CD4-positive, alpha-beta memory T cell (primary cell): Measurements from ENCODE around the gene CYRIA. TPM values are rescaled to one million over a fixed set of nuclear protein-coding genes. Genes with fewer than 3 reads are reported as not detected.

Experiments used
- CTCF ChIA-PET: fragments of 350-600 bp; sonication (Branson Sonifier 250); formaldehyde crosslinking; loops from one replicate; lab custom pipeline; 2021; ENCODE audit warnings: inconsistent platforms; ENCODE audit not compliant: partially characterized antibody; lab: Charles Lee
- POLR2A ChIA-PET: fragments of 350-600 bp; sonication (Branson Sonifier 250); formaldehyde crosslinking; loops from one replicate; lab custom pipeline; 2021; ENCODE audit not compliant: partially characterized antibody; lab: Charles Lee
- DNase-seq, 5 donors: peaks; one replicate each; pipeline versions ENCODE4 v3.0.0 to v3.0.0-alpha.2; 2020 to 2022; ENCODE audit warnings: mixed read lengths in 1 of 5
- H3K27ac ChIP-seq: one replicate; pipeline ENCODE4 v1.7.0; 2013; ENCODE audit warnings: low read depth, low read length
- H3K27me3 ChIP-seq: 2 replicates; pipeline ENCODE4 v1.7.0; 2013; ENCODE audit warnings: mild to moderate bottlenecking, low read length, moderate library complexity; ENCODE audit not compliant: insufficient read depth
- H3K36me3 ChIP-seq: 2 replicates; pipeline ENCODE4 v1.7.0; 2013; ENCODE audit warnings: mild to moderate bottlenecking, low read length, moderate library complexity; ENCODE audit not compliant: insufficient read depth
- H3K4me1 ChIP-seq: 2 replicates; pipeline ENCODE4 v1.7.0; 2013; ENCODE audit warnings: mild to moderate bottlenecking, low read length, moderate library complexity; ENCODE audit not compliant: insufficient read depth
- H3K4me3 ChIP-seq, 2 donors: one replicate each; pipeline ENCODE4 v1.7.0; 2013; ENCODE audit warnings: low read length in 2 of 2, mild to moderate bottlenecking in 1 of 2
- H3K9me3 ChIP-seq, 2 donors: one replicate each; pipeline ENCODE4 v1.7.0; 2013; ENCODE audit warnings: low read length in 2 of 2, control low read depth in 1 of 2; ENCODE audit not compliant: control insufficient read depth in 1 of 2
- H3K27ac Mint-ChIP-seq, 7 donors: one replicate each; pipeline ENCODE4 v1.8.0; 2020 to 2021; ENCODE audit warnings: mixed read lengths in 7 of 7, mild to moderate bottlenecking in 6 of 7, inconsistent platforms in 3 of 7, moderate library complexity in 3 of 7
- H3K27me3 Mint-ChIP-seq, 2 donors: one replicate each; pipeline ENCODE4 v1.8.0; 2020 to 2021; ENCODE audit warnings: mixed read lengths in 2 of 2
- H3K36me3 Mint-ChIP-seq, 2 donors: one replicate each; pipeline ENCODE4 v1.8.0; 2020 to 2021; ENCODE audit warnings: mixed read lengths in 2 of 2, inconsistent platforms in 1 of 2, mild to moderate bottlenecking in 1 of 2
- H3K4me1 Mint-ChIP-seq, 4 donors: one replicate each; pipeline ENCODE4 v1.8.0; 2020 to 2021; ENCODE audit warnings: mixed read lengths in 4 of 4, mild to moderate bottlenecking in 1 of 4
- H3K4me3 Mint-ChIP-seq, 8 donors: one replicate each; pipeline ENCODE4 v1.8.0; 2020 to 2021; ENCODE audit warnings: mixed read lengths in 8 of 8, mild to moderate bottlenecking in 7 of 8, moderate library complexity in 6 of 8, inconsistent platforms in 3 of 8
- H3K9me3 Mint-ChIP-seq, 8 donors: one replicate each; pipeline ENCODE4 v1.8.0; 2020 to 2021; ENCODE audit warnings: mixed read lengths in 8 of 8, mild to moderate bottlenecking in 5 of 8, inconsistent platforms in 3 of 8, moderate library complexity in 1 of 8
- intact Hi-C: fragments of 100-400 bp; cut with micrococcal nuclease; formaldehyde crosslinking; loops from one replicate; pipeline ENCODE4 v1.15.1; 2023
- polyA plus RNA-seq, 2 donors: library from polyadenylated mRNA; unstranded; fragments of 300-500 nt; fragmentation: Illumina TruSeq; gene quantifications; one replicate each; pipeline ENCODE4 v1.2.3, GENCODE V29; 2021
- total RNA-seq, 2 experiments: library from RNA; stranded (reverse); gene quantifications; one replicate each; pipeline ENCODE4 v1.2.3, GENCODE V29; 2021

The CYRIA gene
- total and polyA plus RNA-seq, 4 experiments from 2014 or later = 0.11 to 0.32 (median 0.18) TPM; not detected in 1

GRCh38 chr2:16637304-16637703, 28.3 kb downstream of the CYRIA start:
- Mint-ChIP-seq H3K9me3 (peaks cover 0 to 2% (median 0%) of the 10 kb centered on the region in 8 donors), H3K36me3 (no peaks in the 10 kb centered on the region), H3K4me3 (no peak overlapping the region), H3K27ac (no peak overlapping the region), H3K27me3 (peaks cover 4 to 11% of the 10 kb centered on the region in 2 donors), H3K4me1 (peaks cover 4 to 21% (median 18%) of the 10 kb centered on the region in 4 donors)
- ChIA-PET CTCF (interaction anchor here (1.2 to 2.0 kb wide), 2 partner anchors 14 to 28 kb away, joined by 4 to 5 read pairs; no protein-coding TSS in a partner anchor), POLR2A (no interaction called here)
- intact Hi-C loops = no loop called here
- Histone ChIP-seq H3K9me3 (no peaks in the 10 kb centered on the region), H3K27me3 (no peaks in the 10 kb centered on the region), H3K4me1 (peaks cover 8% of the 10 kb centered on the region), H3K36me3 (no peaks in the 10 kb centered on the region), H3K27ac (no peak overlapping the region), H3K4me3 (no peak overlapping the region)
- DNase-seq = no peak

DNA sequence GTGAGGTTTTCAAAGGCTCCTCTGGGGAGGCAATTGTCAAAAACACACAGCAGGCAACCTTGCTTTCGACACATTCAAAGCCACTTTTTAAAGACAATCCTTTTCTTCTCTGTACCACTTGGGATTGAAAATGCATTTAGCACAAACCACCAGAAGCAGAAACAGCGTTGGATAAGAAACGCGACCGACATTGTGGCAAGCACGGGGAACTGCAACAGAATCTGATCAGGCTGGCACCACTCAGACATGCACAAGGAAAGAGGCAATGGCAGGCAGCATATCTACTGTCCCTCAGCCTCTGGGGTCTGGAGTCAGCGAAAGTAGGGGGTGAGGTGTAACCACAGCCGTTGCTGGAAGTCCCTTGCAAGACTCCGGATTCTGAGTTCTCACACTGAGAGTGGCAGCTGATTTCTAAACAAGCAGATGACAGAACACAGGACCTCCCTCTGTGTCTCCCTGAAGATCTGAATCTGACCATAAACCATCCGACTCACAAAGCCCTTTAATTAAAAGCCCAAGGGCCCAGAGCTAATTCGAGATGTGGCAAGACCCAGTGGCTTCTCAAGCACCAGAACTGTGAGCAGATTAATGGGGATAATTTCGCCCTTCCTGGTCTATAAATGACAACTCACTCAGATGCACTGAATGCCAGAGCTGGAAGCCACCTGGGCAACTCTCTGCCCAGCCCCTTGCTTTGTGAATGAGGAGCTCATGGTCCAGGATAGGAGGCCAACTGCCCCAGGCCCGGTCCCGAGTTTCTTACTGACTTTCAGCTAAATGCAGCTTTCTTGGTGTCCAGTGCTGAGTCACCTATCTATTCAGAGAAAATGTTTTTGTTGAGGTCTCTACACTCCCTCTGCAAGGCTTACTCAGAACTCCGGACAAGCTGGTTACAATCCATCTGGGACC, 29.6 kb downstream of the CYRIA start:
- no peak for DNase-seq
- H3K27ac ChIP-seq = no peak overlapping the region
- H3K4me3 ChIP-seq = no peak overlapping the region
- no peaks in the 10 kb centered on the region for H3K36me3 ChIP-seq
- Mint-ChIP-seq H3K4me3 (no peak overlapping the region), H3K4me1 (peaks cover 4 to 21% (median 18%) of the 10 kb centered on the region in 4 donors), H3K27ac (peak overlapping the region in 1 of 7 donors; percentile 22), H3K36me3 (no peaks in the 10 kb centered on the region), H3K27me3 (peaks cover 3 to 15% of the 10 kb centered on the region in 2 donors), H3K9me3 (peaks cover 0 to 2% (median 0%) of the 10 kb centered on the region in 8 donors)
- H3K4me1 ChIP-seq = peaks cover 8% of the 10 kb centered on the region
- H3K27me3 ChIP-seq = no peaks in the 10 kb centered on the region
- no peaks in the 10 kb centered on the region for H3K9me3 ChIP-seq
- CTCF ChIA-PET = interaction anchor here (1.2 to 2.0 kb wide), 2 partner anchors 13 to 27 kb away, joined by 4 to 5 read pairs; no protein-coding TSS in a partner anchor
- intact Hi-C loops = no loop called here
- POLR2A ChIA-PET = no interaction called here

- Mint-ChIP-seq H3K27ac (no peak overlapping the region), H3K27me3 (peaks cover 5 to 15% of the 10 kb centered on the region in 2 donors), H3K4me3 (no peak overlapping the region), H3K4me1 (peaks cover 2 to 15% (median 12%) of the 10 kb centered on the region in 4 donors), H3K9me3 (peaks cover 0 to 2% (median 0%) of the 10 kb centered on the region in 8 donors), H3K36me3 (no peaks in the 10 kb centered on the region)
- CTCF ChIA-PET = interaction anchor here (1.9 kb wide), 1 partner anchor 12 kb away, joined by 5 read pairs; no protein-coding TSS in a partner anchor
- POLR2A ChIA-PET = interaction anchor here (0.6 kb wide), 1 partner anchor 22 kb away, joined by 3 read pairs; no protein-coding TSS in a partner anchor
- Histone ChIP-seq H3K27ac (no peak overlapping the region), H3K27me3 (no peaks in the 10 kb centered on the region), H3K36me3 (no peaks in the 10 kb centered on the region), H3K9me3 (no peaks in the 10 kb centered on the region), H3K4me3 (no peak overlapping the region), H3K4me1 (peaks cover 8% of the 10 kb centered on the region)
- no peak for DNase-seq
- intact Hi-C loops = no loop called here
These were observed 31.8 kb downstream of the CYRIA start for GRCh38 chr2:16633621-16634430.

DNA sequence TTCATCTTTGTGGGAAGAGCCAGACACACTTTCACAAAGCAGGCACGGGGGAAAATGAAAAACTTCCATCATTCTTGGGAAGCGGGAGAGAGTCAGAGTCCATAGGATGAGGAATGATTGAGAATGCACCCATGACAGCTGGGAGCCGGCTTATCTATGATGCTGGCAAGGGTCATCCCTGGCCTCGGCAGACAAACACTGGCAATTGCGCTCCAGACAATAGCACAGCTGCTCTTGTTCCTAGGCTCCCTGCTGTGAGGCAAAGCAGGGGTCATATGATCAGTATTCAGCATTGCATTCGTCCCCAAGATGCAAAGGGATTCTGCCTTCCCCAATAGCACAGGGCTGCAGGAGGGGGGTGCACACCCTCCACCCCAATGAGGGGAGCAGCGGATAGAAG, 33.0 kb downstream of the CYRIA start:
- peaks cover 0 to 5% (median under 1%) of the 10 kb centered on the region in 4 donors for H3K4me1 Mint-ChIP-seq
- peaks cover 5 to 15% of the 10 kb centered on the region in 2 donors for H3K27me3 Mint-ChIP-seq
- peaks cover 0 to 2% (median 0%) of the 10 kb centered on the region in 8 donors for H3K9me3 Mint-ChIP-seq

GRCh38 chr2:16630463-16630862, 35.2 kb downstream of the CYRIA start:
- intact Hi-C loops = no loop called here

More for the DNA sequence above, 33.0 kb downstream of the CYRIA start:
- Histone ChIP-seq H3K4me3 (no peak overlapping the region), H3K27ac (no peak overlapping the region), H3K36me3 (no peaks in the 10 kb centered on the region), H3K27me3 (no peaks in the 10 kb centered on the region), H3K4me1 (no peaks in the 10 kb centered on the region), H3K9me3 (no peaks in the 10 kb centered on the region)
- ChIA-PET POLR2A (no interaction called here), CTCF (no interaction called here)
- no peaks in the 10 kb centered on the region for H3K36me3 Mint-ChIP-seq
- DNase-seq = no peak
- H3K4me3 Mint-ChIP-seq = no peak overlapping the region
- intact Hi-C loops = no loop called here
- H3K27ac Mint-ChIP-seq = no peak overlapping the region

GRCh38 chr2:16629770-16630169, 35.9 kb downstream of the CYRIA start:
- H3K4me3 Mint-ChIP-seq = no peak overlapping the region
- Histone ChIP-seq H3K4me1 (no peaks in the 10 kb centered on the region), H3K36me3 (no peaks in the 10 kb centered on the region), H3K27ac (no peak overlapping the region), H3K27me3 (no peaks in the 10 kb centered on the region), H3K4me3 (no peak overlapping the region), H3K9me3 (no peaks in the 10 kb centered on the region)
- H3K27me3 Mint-ChIP-seq = peaks cover 5 to 13% of the 10 kb centered on the region in 2 donors
- no peak overlapping the region for H3K27ac Mint-ChIP-seq
- intact Hi-C loops = no loop called here
- peaks cover 4 to 12% (median 9%) of the 10 kb centered on the region in 4 donors for H3K4me1 Mint-ChIP-seq
- no peak for DNase-seq
- H3K9me3 Mint-ChIP-seq = no peaks in the 10 kb centered on the region
- ChIA-PET CTCF (no interaction called here), POLR2A (no interaction called here)
- H3K36me3 Mint-ChIP-seq = no peaks in the 10 kb centered on the region

More at GRCh38 chr2:16630463-16630862, 35.2 kb downstream of the CYRIA start:
- peaks cover 1 to 5% (median 3%) of the 10 kb centered on the region in 4 donors for H3K4me1 Mint-ChIP-seq
- no peaks in the 10 kb centered on the region for H3K27me3 ChIP-seq
- POLR2A ChIA-PET = no interaction called here
- H3K4me3 Mint-ChIP-seq = no peak overlapping the region
- no peaks in the 10 kb centered on the region for H3K9me3 Mint-ChIP-seq
- no peaks in the 10 kb centered on the region for H3K36me3 ChIP-seq
- peaks cover 5 to 15% of the 10 kb centered on the region in 2 donors for H3K27me3 Mint-ChIP-seq
- H3K4me3 ChIP-seq = no peak overlapping the region
- DNase-seq = no peak
- H3K4me1 ChIP-seq = no peaks in the 10 kb centered on the region
- no peak overlapping the region for H3K27ac Mint-ChIP-seq
- no peaks in the 10 kb centered on the region for H3K9me3 ChIP-seq
- CTCF ChIA-PET = no interaction called here
- H3K27ac ChIP-seq = no peak overlapping the region
- H3K36me3 Mint-ChIP-seq = no peaks in the 10 kb centered on the region
